WI38 (cell line): ENCODE results near the gene AMBRA1.

ENCODE experiments used
- H3K4me3 ChIP-seq: 2 replicates; pipeline ENCODE4 v1.5.1; 2011; ENCODE audit warnings: low read depth, mild to moderate bottlenecking, control low read depth, low read length
- CTCF ChIP-seq: IDR thresholded peaks from 2 replicates; pipeline ENCODE4 v1.5.1; 2012; ENCODE audit warnings: low read depth, mild to moderate bottlenecking, control low read depth, low read length

Gene AMBRA1

GRCh38 chr11:46366661-46367161 is 227.1 kb downstream of the AMBRA1 start:
- H3K4me3 ChIP-seq, result no peak overlapping the region
- TF ChIP-seq CTCF, result no peak

GRCh38 chr11:46366260-46366659 is 227.6 kb downstream of the AMBRA1 start:
- no peak overlapping the region for H3K4me3 ChIP-seq
- TF ChIP-seq CTCF, result no peak

- no peak for TF ChIP-seq CTCF
These were observed 229.0 kb downstream of the AMBRA1 start for GRCh38 chr11:46364791-46365190.

GRCh38 chr11:46364056-46364455 is 229.8 kb downstream of the AMBRA1 start:
- H3K4me3 ChIP-seq, result no peak overlapping the region
- no peak for TF ChIP-seq CTCF

More at GRCh38 chr11:46364791-46365190, 229.0 kb downstream of the AMBRA1 start:
- no peak overlapping the region for H3K4me3 ChIP-seq

- H3K4me3 ChIP-seq, result no peak overlapping the region
- no peak for TF ChIP-seq CTCF
These were observed 230.3 kb downstream of the AMBRA1 start for GRCh38 chr11:46363455-46364005.

GRCh38 chr11:46363031-46363407 is 230.8 kb downstream of the AMBRA1 start:
- H3K4me3 ChIP-seq, result no peak overlapping the region

More at GRCh38 chr11:46363031-46363407, 230.8 kb downstream of the AMBRA1 start:
- TF ChIP-seq CTCF, result no peak
